Measurements from ENCODE around the gene NAV2. TPM values are rescaled to one million over a fixed set of nuclear protein-coding genes. Genes with fewer than 3 reads are reported as not detected.

The NAV2 gene
- total RNA-seq, 1 experiment from 2014 or later: 139 TPM

GRCh38 chr11:20031155-20032001, 318.7 kb downstream of the NAV2 start:
- peaks cover 87% of the 10 kb centered on the region for H3K36me3 Mint-ChIP-seq (ENCODE audit: insufficient read depth, unreplicated experiment)

GRCh38 chr11:20032127-20032526, 319.5 kb downstream of the NAV2 start:
- H3K36me3 Mint-ChIP-seq (ENCODE audit: insufficient read depth, unreplicated experiment): peaks cover 89% of the 10 kb centered on the region
- ChIA-PET CTCF (interaction anchor here (0.9 to 6.8 kb wide), 5 partner anchors 8 to 95 kb away, joined by 3 to 47 read pairs (median 4); no protein-coding TSS in a partner anchor), POLR2A (interaction anchor here (1.0 to 23.4 kb wide), 7 partner anchors 9 to 80 kb away, joined by 3 to 691 read pairs (median 5); no protein-coding TSS in a partner anchor)
- no TSS peak for BruUV-seq (replicated peaks)
- DNase-seq (ENCODE audit: unreplicated experiment): no peak
- no peaks in the 10 kb centered on the region for H3K27me3 Mint-ChIP-seq (ENCODE audit: insufficient read depth, unreplicated experiment)
- no peak for TF ChIP-seq CTCF (IDR thresholded peaks at IDR 0.05; ENCODE audit: unreplicated experiment)
- peaks cover 88% of the 10 kb centered on the region for H3K4me1 Mint-ChIP-seq (ENCODE audit: insufficient read depth, unreplicated experiment)
- peak overlapping the region; percentile 46 for H3K27ac Mint-ChIP-seq (ENCODE audit: low read depth, unreplicated experiment)
- H3K4me3 Mint-ChIP-seq (ENCODE audit: unreplicated experiment): peak overlapping the region; percentile 41
- intact Hi-C loops (cut with micrococcal nuclease): no loop called here
- no peaks in the 10 kb centered on the region for H3K9me3 Mint-ChIP-seq (ENCODE audit: unreplicated experiment)

More at GRCh38 chr11:20031155-20032001, 318.7 kb downstream of the NAV2 start:
- intact Hi-C loops (cut with micrococcal nuclease): no loop called here
- POLR2A ChIA-PET: interaction anchor here (0.7 to 23.4 kb wide), 10 partner anchors 8 to 81 kb away, joined by 3 to 691 read pairs (median 4); no protein-coding TSS in a partner anchor
- H3K4me3 Mint-ChIP-seq (ENCODE audit: unreplicated experiment): peak overlapping the region; percentile 41
- no peaks in the 10 kb centered on the region for H3K9me3 Mint-ChIP-seq (ENCODE audit: unreplicated experiment)
- no peak for TF ChIP-seq CTCF (IDR thresholded peaks at IDR 0.05; ENCODE audit: unreplicated experiment)
- no peaks in the 10 kb centered on the region for H3K27me3 Mint-ChIP-seq (ENCODE audit: insufficient read depth, unreplicated experiment)
- BruUV-seq (replicated peaks): no TSS peak
- DNase-seq (ENCODE audit: unreplicated experiment): no peak
- H3K27ac Mint-ChIP-seq (ENCODE audit: low read depth, unreplicated experiment): peak overlapping the region; percentile 46
- peaks cover 80% of the 10 kb centered on the region for H3K4me1 Mint-ChIP-seq (ENCODE audit: insufficient read depth, unreplicated experiment)
- CTCF ChIA-PET: interaction anchor here (0.9 to 11.4 kb wide), 7 partner anchors 10 to 96 kb away, joined by 3 to 100 read pairs (median 5); no protein-coding TSS in a partner anchor

GRCh38 chr11:20032577-20033260, 320.1 kb downstream of the NAV2 start:
- DNase-seq (ENCODE audit: unreplicated experiment): no peak
- Mint-ChIP-seq H3K4me3 (ENCODE audit: unreplicated experiment) (peak overlapping the region; percentile 28), H3K27me3 (ENCODE audit: insufficient read depth, unreplicated experiment) (no peaks in the 10 kb centered on the region), H3K4me1 (ENCODE audit: insufficient read depth, unreplicated experiment) (peaks cover 85% of the 10 kb centered on the region), H3K27ac (ENCODE audit: low read depth, unreplicated experiment) (peak overlapping the region; percentile 46), H3K9me3 (ENCODE audit: unreplicated experiment) (no peaks in the 10 kb centered on the region), H3K36me3 (ENCODE audit: insufficient read depth, unreplicated experiment) (peaks cover 89% of the 10 kb centered on the region)
- no TSS peak for BruUV-seq (replicated peaks)
- no peak for TF ChIP-seq CTCF (IDR thresholded peaks at IDR 0.05; ENCODE audit: unreplicated experiment)
- CTCF ChIA-PET: interaction anchor here (1.1 to 6.8 kb wide), 4 partner anchors 9 to 79 kb away, joined by 4 to 47 read pairs (median 5); no protein-coding TSS in a partner anchor
- POLR2A ChIA-PET: interaction anchor here (0.5 to 23.4 kb wide), 7 partner anchors 9 to 114 kb away, joined by 3 to 691 read pairs (median 4); no protein-coding TSS in a partner anchor
- intact Hi-C loops (cut with micrococcal nuclease): no loop called here
